NCI-H82 treated with DMSO at 0.1 percent for 48 hours (cell line): ENCODE measurements around the gene HSPA14.
A peak's percentile ranks its signal among the peaks of the same experiment; 100 is the strongest.
"Not testable (repeated sequence)": the region's sequence is repeated elsewhere in the genome, so short reads cannot be mapped to it uniquely, and the experiment has no call there.

ENCODE experiments used
- DNase-seq: peaks from one replicate; lab custom pipeline; 2025; ENCODE audit not compliant: unreplicated experiment; lab: John Stamatoyannopoulos, UW

The HSPA14 gene

GRCh38 chr10:14837003-14837756, 926 bp upstream of the HSPA14 start:
- DNase-seq, result no peak

- DNase-seq, result no peak
Measured at GRCh38 chr10:14838582-14839304, 637 bp downstream of the HSPA14 start.

GRCh38 chr10:14839305-14839695, 1.2 kb downstream of the HSPA14 start:
- DNase-seq, result no peak

- DNase-seq, result no peak
Measured at GRCh38 chr10:14840178-14840577, 2.1 kb downstream of the HSPA14 start.

- no peak for DNase-seq
Measured at GRCh38 chr10:14843327-14843988, 5.4 kb downstream of the HSPA14 start.

- DNase-seq, result no peak
Measured at GRCh38 chr10:14844948-14845347, 6.8 kb downstream of the HSPA14 start.

GRCh38 chr10:14852236-14852635, 14.1 kb downstream of the HSPA14 start:
- DNase-seq, result no peak

- DNase-seq, result no peak
Measured at GRCh38 chr10:14855453-14855852, 17.3 kb downstream of the HSPA14 start.

- DNase-seq, result peak; percentile 82
Measured at GRCh38 chr10:14858338-14858960, 20.3 kb downstream of the HSPA14 start.

GRCh38 chr10:14859043-14859442, 20.9 kb downstream of the HSPA14 start:
- DNase-seq, result no peak

- no peak for DNase-seq
Measured at GRCh38 chr10:14859775-14860174, 21.7 kb downstream of the HSPA14 start.

GRCh38 chr10:14860791-14861190, 22.7 kb downstream of the HSPA14 start:
- DNase-seq, result no peak

GRCh38 chr10:14864466-14864865, 26.4 kb downstream of the HSPA14 start:
- not testable (repeated sequence) for DNase-seq

- DNase-seq, result not testable (repeated sequence)
Measured at GRCh38 chr10:14864871-14865270, 26.8 kb downstream of the HSPA14 start.

GRCh38 chr10:14873090-14873760, 35.1 kb downstream of the HSPA14 start:
- no peak for DNase-seq

GRCh38 chr10:14875941-14876340, 37.8 kb downstream of the HSPA14 start:
- no peak for DNase-seq

GRCh38 chr10:14876764-14877163, 38.7 kb downstream of the HSPA14 start:
- DNase-seq, result no peak

GRCh38 chr10:14878266-14879123, 40.4 kb downstream of the HSPA14 start, which contains the start of gene SUV39H2:
Gene SUV39H2, plus strand, starts transcription at chr10:14878866. Its CDS starts 23 bp downstream, at chr10:14878889.
- peak; percentile 72 for DNase-seq

GRCh38 chr10:14879124-14879927, 41.2 kb downstream of the HSPA14 start:
- DNase-seq, result no peak
